ENCODE results near the gene TENM4. TPM values are rescaled to one million over a fixed set of nuclear protein-coding genes. Genes with fewer than 3 reads are reported as not detected.

The TENM4 gene
- total RNA-seq, 2 donors from 2014 or later, result 2.6 to 6.8 TPM

DNA sequence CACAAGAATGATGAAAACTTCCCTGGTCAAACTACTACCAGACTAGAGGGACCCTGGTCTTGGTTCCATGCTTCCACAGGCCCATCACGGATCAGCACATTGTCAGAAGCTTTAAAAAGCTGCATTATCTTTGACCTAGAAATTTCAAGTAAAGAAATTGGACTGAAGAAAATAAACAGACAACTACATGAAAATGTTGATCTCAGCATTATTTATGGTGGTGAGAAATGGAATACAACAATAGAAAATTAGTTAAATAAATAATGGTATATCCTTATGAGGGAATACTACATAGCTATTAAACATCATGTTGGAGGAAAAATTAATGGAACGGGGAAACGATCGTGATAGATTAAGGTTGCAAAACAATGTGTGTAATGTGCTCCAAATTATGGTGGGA, 13.7 kb downstream of the TENM4 start:
- Histone ChIP-seq H3K9me3 (no peaks in the 10 kb centered on the region), H3K27ac (no peak overlapping the region), H3K27me3 (replicated peaks; ENCODE audit: insufficient read depth) (no peaks in the 10 kb centered on the region), H3K4me1 (replicated peaks) (no peaks in the 10 kb centered on the region), H3K4me3 (no peak overlapping the region), H3K36me3 (no peaks in the 10 kb centered on the region)
- 93% methylated on average over 4 of the region's 4 CpGs for WGBS
- no peak for DNase-seq (ENCODE audit: low spot score)
- intact Hi-C loops (cut with DNase I), result no loop called here
- no peak for TF ChIP-seq POLR2A (IDR thresholded peaks at IDR 0.05)
- TF ChIP-seq, protein P1, sequence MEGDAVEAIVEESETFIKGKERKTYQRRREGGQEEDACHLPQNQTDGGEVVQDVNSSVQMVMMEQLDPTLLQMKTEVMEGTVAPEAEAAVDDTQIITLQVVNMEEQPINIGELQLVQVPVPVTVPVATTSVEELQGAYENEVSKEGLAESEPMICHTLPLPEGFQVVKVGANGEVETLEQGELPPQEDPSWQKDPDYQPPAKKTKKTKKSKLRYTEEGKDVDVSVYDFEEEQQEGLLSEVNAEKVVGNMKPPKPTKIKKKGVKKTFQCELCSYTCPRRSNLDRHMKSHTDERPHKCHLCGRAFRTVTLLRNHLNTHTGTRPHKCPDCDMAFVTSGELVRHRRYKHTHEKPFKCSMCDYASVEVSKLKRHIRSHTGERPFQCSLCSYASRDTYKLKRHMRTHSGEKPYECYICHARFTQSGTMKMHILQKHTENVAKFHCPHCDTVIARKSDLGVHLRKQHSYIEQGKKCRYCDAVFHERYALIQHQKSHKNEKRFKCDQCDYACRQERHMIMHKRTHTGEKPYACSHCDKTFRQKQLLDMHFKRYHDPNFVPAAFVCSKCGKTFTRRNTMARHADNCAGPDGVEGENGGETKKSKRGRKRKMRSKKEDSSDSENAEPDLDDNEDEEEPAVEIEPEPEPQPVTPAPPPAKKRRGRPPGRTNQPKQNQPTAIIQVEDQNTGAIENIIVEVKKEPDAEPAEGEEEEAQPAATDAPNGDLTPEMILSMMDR (IDR thresholded peaks at IDR 0.05), result no peak
- TF ChIP-seq POLR2AphosphoS5 (IDR thresholded peaks at IDR 0.05), result no peak

DNA sequence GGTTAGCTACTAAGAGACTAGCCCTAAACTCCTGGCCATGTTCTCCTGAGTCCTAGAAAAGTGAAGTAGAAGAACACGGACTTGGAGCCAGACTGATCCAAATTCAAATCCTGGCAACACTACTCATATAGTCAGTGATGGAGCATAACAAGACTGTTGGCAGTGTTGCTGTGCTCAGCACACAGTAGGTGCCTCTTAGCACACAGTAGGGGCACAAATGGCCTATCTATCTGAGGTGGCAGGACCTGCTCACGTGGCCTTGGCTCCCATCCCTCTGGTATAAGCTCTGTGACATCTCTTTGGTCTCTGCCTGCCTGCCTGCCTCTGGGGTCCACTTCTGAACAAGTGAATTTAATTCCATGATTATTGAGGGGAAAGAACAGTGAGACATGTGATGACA, 15.4 kb downstream of the TENM4 start:
- H3K27me3 ChIP-seq (replicated peaks; ENCODE audit: insufficient read depth), result no peaks in the 10 kb centered on the region
- DNase-seq (ENCODE audit: low spot score), result no peak
- no peaks in the 10 kb centered on the region for H3K4me1 ChIP-seq (replicated peaks)
- H3K36me3 ChIP-seq, result no peaks in the 10 kb centered on the region
- no peak overlapping the region for H3K4me3 ChIP-seq
- no peak overlapping the region for H3K27ac ChIP-seq
- TF ChIP-seq POLR2A (IDR thresholded peaks at IDR 0.05), result no peak
- no peak for TF ChIP-seq POLR2AphosphoS5 (IDR thresholded peaks at IDR 0.05)
- TF ChIP-seq, protein P1 (IDR thresholded peaks at IDR 0.05), result no peak
- 82% methylated on average over 2 of the region's 2 CpGs for WGBS
- intact Hi-C loops (cut with DNase I), result no loop called here
- H3K9me3 ChIP-seq, result no peaks in the 10 kb centered on the region

DNA sequence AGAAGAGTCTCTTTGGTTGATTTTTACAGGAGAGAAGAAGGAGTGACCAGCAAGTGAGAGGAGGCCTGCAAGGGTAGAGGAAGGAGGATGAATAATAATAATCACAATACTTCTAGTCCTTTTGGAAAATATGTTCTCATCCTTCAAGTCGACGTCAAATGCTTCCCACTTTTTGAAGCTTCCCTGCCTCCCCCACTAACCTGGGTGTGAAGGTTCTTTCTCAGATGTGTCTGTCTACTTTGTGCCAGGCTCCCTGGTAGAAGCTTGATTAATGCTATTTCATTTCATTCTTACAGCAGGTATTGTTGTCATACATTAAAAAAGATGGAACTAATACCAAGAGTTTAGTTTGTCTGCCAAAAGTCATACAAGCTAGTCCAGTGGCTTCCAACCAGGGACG, 17.1 kb downstream of the TENM4 start:
- H3K27ac ChIP-seq, result no peak overlapping the region
- no peaks in the 10 kb centered on the region for H3K36me3 ChIP-seq
- WGBS, result 77% methylated on average over 3 of the region's 3 CpGs
- H3K4me3 ChIP-seq, result no peak overlapping the region
- DNase-seq (ENCODE audit: low spot score), result no peak
- H3K4me1 ChIP-seq (replicated peaks), result no peaks in the 10 kb centered on the region
- TF ChIP-seq POLR2AphosphoS5 (IDR thresholded peaks at IDR 0.05) (no peak), POLR2A (IDR thresholded peaks at IDR 0.05) (no peak)
- TF ChIP-seq, protein P1 (IDR thresholded peaks at IDR 0.05), result no peak
- intact Hi-C loops (cut with DNase I), result no loop called here
- no peaks in the 10 kb centered on the region for H3K9me3 ChIP-seq
- H3K27me3 ChIP-seq (replicated peaks; ENCODE audit: insufficient read depth), result no peaks in the 10 kb centered on the region

DNA sequence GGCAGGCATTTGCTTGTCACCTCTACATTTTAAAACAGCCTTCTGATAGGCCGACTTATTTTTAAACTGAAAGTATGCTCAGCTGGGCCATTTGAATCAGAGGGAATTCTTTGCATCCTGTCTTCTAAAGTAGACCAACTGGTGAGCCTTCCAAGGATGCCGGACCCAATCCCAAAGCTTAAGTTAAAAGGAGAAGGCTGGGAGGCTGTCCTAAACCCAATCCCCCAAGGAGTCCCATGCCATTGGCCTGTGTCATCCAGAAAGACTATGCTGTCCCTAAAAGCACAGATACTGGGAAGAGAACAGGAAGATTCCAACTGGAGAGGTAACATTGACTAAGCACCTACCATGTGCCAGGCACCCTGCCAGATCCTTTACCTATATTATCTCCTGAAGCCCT, 18.0 kb downstream of the TENM4 start:
- TF ChIP-seq, protein P1 (IDR thresholded peaks at IDR 0.05), result no peak
- intact Hi-C loops (cut with DNase I), result no loop called here
- 100% methylated on average over 2 of the region's 2 CpGs for WGBS
- Histone ChIP-seq H3K27me3 (replicated peaks; ENCODE audit: insufficient read depth) (no peaks in the 10 kb centered on the region), H3K9me3 (no peaks in the 10 kb centered on the region), H3K27ac (no peak overlapping the region), H3K4me1 (replicated peaks) (no peaks in the 10 kb centered on the region), H3K36me3 (no peaks in the 10 kb centered on the region), H3K4me3 (no peak overlapping the region)
- DNase-seq (ENCODE audit: low spot score), result no peak

DNA sequence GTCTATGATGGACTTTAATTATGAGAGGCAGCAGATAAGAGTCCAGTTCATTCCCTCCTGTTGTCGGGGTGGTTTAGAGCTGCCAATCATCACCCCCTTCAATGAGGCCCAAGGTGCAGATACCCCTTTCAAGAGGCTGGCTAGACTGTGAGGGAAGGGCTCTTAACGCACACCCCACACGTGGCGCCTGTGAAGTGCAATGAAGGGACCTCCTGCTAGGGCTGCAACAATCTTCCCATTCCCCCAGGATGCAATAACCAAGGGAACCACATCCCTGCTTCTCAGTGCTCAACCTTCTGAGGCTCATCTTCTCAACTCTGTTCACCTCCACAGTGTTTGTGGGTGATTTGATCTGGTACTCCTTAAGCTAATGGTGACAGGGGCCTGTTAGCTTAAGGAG, 19.0 kb downstream of the TENM4 start:
- Histone ChIP-seq H3K4me3 (no peak overlapping the region), H3K4me1 (replicated peaks) (no peaks in the 10 kb centered on the region), H3K9me3 (no peaks in the 10 kb centered on the region), H3K36me3 (no peaks in the 10 kb centered on the region), H3K27me3 (replicated peaks; ENCODE audit: insufficient read depth) (no peaks in the 10 kb centered on the region), H3K27ac (no peak overlapping the region)
- TF ChIP-seq POLR2A (IDR thresholded peaks at IDR 0.05) (no peak), POLR2AphosphoS5 (IDR thresholded peaks at IDR 0.05) (no peak)
- TF ChIP-seq, protein P1 (IDR thresholded peaks at IDR 0.05), result no peak
- no peak for DNase-seq (ENCODE audit: low spot score)
- intact Hi-C loops (cut with DNase I), result no loop called here
- WGBS, result 68% methylated on average over 4 of the region's 4 CpGs
